Naive B cell (primary cell): ENCODE data around the gene PMAIP1. TPM values are rescaled to one million over a fixed set of nuclear protein-coding genes. Genes with fewer than 3 reads are reported as not detected.

Experiments used
- polyA plus RNA-seq, 6 donors: library from polyadenylated mRNA; unstranded; fragments of 300-500 nt; fragmentation: Illumina TruSeq; gene quantifications; one replicate each; pipeline ENCODE4 v1.2.3, GENCODE V29; 2021; ENCODE audit warnings: low read depth in 6 of 6

Gene PMAIP1
- polyA plus RNA-seq, 6 donors from 2014 or later: 94.5 to 224 (median 158) TPM

Other genes with a start within 250 kb of the PMAIP1 start
- gene CCBE1, start 202.6 kb upstream of the PMAIP1 start, polyA plus RNA-seq: not detected